Nephron (organoid): ENCODE measurements around the gene RDH11.

Experiments
- H3K27ac Mint-ChIP-seq, 3 experiments: 2 replicates each; pipeline ENCODE4 v1.8.0; 2020; ENCODE audit warnings: mixed read lengths in 3 of 3, mild to moderate bottlenecking in 2 of 3, moderate library complexity in 1 of 3
- H3K27me3 Mint-ChIP-seq: 2 replicates; pipeline ENCODE4 v1.8.0; 2021; ENCODE audit warnings: low read depth, mild to moderate bottlenecking, moderate library complexity, mixed read lengths
- H3K36me3 Mint-ChIP-seq: 2 replicates; pipeline ENCODE4 v1.8.0; 2020; ENCODE audit warnings: low read depth, mixed read lengths
- H3K4me1 Mint-ChIP-seq: 2 replicates; pipeline ENCODE4 v1.8.0; 2020; ENCODE audit warnings: mixed read lengths
- H3K4me3 Mint-ChIP-seq, 3 experiments: 2 replicates each; pipeline ENCODE4 v1.8.0; 2020; ENCODE audit warnings: mild to moderate bottlenecking in 3 of 3, mixed read lengths in 3 of 3, moderate library complexity in 2 of 3
- H3K9me3 Mint-ChIP-seq: 2 replicates; pipeline ENCODE4 v1.8.0; 2020; ENCODE audit warnings: mixed read lengths
- TF ChIP-seq, protein P1 (sequence below), 3 experiments: fragments of 200-600 bp; sonication (generic); IDR thresholded peaks; one replicate each; pipeline ENCODE4 v1.5.0; 2021; ENCODE audit warnings: antibody characterized with exemption in 3 of 3; ENCODE audit not compliant: unreplicated experiment in 3 of 3

RDH11 gene

GRCh38 chr14:67641902-67642749 is 53.4 kb downstream of the RDH11 start:
- Mint-ChIP-seq H3K4me3 (no peak overlapping the region), H3K27ac (no peak overlapping the region), H3K4me1 (no peaks in the 10 kb centered on the region), H3K36me3 (peaks cover 21% of the 10 kb centered on the region), H3K9me3 (no peaks in the 10 kb centered on the region), H3K27me3 (no peaks in the 10 kb centered on the region)
- TF ChIP-seq, protein P1, sequence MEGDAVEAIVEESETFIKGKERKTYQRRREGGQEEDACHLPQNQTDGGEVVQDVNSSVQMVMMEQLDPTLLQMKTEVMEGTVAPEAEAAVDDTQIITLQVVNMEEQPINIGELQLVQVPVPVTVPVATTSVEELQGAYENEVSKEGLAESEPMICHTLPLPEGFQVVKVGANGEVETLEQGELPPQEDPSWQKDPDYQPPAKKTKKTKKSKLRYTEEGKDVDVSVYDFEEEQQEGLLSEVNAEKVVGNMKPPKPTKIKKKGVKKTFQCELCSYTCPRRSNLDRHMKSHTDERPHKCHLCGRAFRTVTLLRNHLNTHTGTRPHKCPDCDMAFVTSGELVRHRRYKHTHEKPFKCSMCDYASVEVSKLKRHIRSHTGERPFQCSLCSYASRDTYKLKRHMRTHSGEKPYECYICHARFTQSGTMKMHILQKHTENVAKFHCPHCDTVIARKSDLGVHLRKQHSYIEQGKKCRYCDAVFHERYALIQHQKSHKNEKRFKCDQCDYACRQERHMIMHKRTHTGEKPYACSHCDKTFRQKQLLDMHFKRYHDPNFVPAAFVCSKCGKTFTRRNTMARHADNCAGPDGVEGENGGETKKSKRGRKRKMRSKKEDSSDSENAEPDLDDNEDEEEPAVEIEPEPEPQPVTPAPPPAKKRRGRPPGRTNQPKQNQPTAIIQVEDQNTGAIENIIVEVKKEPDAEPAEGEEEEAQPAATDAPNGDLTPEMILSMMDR (IDR thresholded peaks at IDR 0.05; ENCODE audit: unreplicated experiment in 3 of 3): no peak

DNA sequence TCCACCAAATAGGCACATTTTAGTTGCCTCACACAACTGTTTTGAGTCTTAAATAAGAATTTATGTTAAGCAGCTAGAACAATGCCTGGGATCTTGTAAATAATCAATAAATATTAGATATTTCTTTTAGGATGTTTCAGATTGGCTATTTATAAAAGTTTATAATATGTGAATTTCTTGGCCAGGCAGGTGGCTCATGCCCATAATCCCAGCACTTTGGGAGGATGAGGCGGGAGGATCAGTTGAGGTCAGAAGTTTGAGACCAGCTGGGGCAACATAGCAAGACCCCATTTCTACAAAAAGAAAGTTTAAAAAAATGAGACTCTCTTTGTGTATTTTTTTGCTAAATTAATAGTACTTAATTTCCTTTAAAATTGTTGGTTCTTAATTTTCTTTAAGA is 54.1 kb downstream of the RDH11 start:
- no peak overlapping the region for H3K4me3 Mint-ChIP-seq
- TF ChIP-seq, protein P1 (IDR thresholded peaks at IDR 0.05; ENCODE audit: unreplicated experiment in 3 of 3): no peak
- H3K27ac Mint-ChIP-seq: no peak overlapping the region
- H3K36me3 Mint-ChIP-seq: peaks cover 15% of the 10 kb centered on the region
- no peaks in the 10 kb centered on the region for H3K9me3 Mint-ChIP-seq
- H3K27me3 Mint-ChIP-seq: no peaks in the 10 kb centered on the region
- no peaks in the 10 kb centered on the region for H3K4me1 Mint-ChIP-seq

DNA sequence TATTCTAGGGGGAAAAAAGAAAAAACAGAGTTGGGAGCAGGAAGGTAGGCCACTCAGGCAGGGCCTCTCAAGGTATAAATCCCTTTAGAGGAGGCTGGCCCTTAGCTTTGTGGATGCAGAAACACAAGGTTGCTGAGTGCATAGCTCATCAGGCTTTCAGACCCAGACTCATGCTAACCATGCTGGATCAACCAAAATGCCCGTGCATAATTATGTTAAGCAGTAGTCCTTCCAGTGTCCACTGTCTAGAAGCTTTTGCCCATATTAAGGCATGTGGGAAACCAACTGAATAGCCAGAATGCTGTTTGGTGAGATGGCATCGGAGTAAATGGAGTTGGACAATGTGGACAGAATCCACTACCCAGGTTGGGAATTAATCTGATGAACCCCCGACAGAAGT is 56.9 kb downstream of the RDH11 start:
- H3K4me1 Mint-ChIP-seq: no peaks in the 10 kb centered on the region
- no peaks in the 10 kb centered on the region for H3K27me3 Mint-ChIP-seq
- H3K9me3 Mint-ChIP-seq: no peaks in the 10 kb centered on the region

DNA sequence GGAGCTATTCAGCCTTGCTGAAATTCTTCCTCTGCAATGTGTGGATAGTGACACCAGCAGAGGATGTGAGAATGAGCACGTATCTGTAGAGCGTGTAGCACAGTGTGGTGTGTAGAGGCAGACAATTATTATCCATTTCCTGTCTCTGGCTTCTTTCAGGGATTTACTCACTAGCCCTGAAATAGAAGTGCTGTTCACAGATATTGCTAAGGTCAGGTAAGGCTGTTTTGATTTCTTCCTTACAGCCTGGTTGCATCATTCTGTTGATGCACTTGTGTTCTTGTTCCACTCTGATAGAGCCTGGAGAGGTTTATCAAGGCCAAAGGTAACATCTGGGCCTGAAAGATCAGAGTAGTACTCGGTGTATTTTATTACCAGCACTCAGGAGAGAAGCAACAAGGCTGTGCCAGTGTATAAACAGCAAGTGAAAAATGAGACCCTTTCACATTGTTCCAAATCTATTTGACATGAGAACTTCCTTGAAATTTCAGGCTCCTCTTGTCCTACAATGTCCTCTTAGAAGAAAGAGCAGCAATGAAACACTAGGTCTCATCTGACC is 59.1 kb downstream of the RDH11 start:
- Mint-ChIP-seq H3K27me3 (no peaks in the 10 kb centered on the region), H3K27ac (no peak overlapping the region), H3K9me3 (no peaks in the 10 kb centered on the region), H3K4me1 (no peaks in the 10 kb centered on the region), H3K4me3 (no peak overlapping the region), H3K36me3 (no peaks in the 10 kb centered on the region)
- TF ChIP-seq, protein P1 (IDR thresholded peaks at IDR 0.05; ENCODE audit: unreplicated experiment in 3 of 3): no peak

More for the DNA sequence above, 56.9 kb downstream of the RDH11 start:
- peaks cover 6% of the 10 kb centered on the region for H3K36me3 Mint-ChIP-seq
- H3K27ac Mint-ChIP-seq: no peak overlapping the region
- TF ChIP-seq, protein P1 (IDR thresholded peaks at IDR 0.05; ENCODE audit: unreplicated experiment in 3 of 3): no peak
- no peak overlapping the region for H3K4me3 Mint-ChIP-seq

DNA sequence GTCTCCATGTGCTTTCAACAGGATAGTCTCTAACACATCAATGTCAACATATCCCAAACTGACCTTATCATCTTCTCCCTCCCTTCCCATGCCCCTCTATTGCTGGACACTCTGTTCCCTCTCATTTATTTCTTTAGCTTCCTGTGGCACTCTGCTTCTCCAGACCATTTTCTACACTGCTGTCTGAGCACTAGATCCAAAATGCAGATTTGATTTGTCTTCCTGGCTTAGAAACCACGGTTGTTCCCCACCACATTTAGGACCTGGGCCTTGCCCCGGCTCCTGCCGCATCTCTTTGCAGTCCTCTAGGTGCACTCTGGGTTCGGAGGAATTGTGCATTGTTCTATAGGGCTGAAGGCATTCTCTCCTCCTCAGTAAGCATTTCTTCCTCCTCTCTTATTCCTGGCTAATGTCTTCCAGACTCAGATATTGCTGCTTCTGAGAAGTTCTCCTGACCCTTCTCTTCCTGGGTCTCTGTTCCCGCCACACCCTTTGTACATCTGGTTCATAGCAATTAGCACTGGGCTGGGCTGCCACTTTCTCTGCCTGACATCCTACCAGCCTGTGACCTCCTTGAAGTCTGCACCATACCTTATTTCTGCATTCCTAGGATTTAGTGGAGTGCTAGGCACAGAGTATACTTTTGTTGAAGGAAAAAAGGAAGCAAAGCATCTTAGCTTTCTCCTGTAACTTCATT is 62.0 kb downstream of the RDH11 start:
- H3K36me3 Mint-ChIP-seq: no peaks in the 10 kb centered on the region
- no peaks in the 10 kb centered on the region for H3K27me3 Mint-ChIP-seq
- no peak overlapping the region for H3K4me3 Mint-ChIP-seq
- TF ChIP-seq, protein P1 (IDR thresholded peaks at IDR 0.05; ENCODE audit: unreplicated experiment in 3 of 3): no peak
- H3K9me3 Mint-ChIP-seq: no peaks in the 10 kb centered on the region
- no peak overlapping the region for H3K27ac Mint-ChIP-seq
- H3K4me1 Mint-ChIP-seq: no peaks in the 10 kb centered on the region
